GM19099 (cell line): Measurements from ENCODE around the gene ZDHHC20.

Experiments used
- POLR2A ChIP-seq: IDR thresholded peaks from 3 replicates; pipeline ENCODE4 v1.6.1; 2011; ENCODE audit warnings: low read depth; ENCODE audit not compliant: insufficient read length; ENCODE audit errors: extremely low read depth

The ZDHHC20 gene

GRCh38 chr13:21458813-21459701 lies at the start of gene ZDHHC20:
ZDHHC20 (minus strand) TSS chr13:21459303; CDS start chr13:21459171, 132 bp downstream.
- peak; percentile 76 for TF ChIP-seq POLR2A

GRCh38 chr13:21504379-21504778 lies 45.3 kb upstream of the ZDHHC20 start:
- TF ChIP-seq POLR2A = no peak

DNA sequence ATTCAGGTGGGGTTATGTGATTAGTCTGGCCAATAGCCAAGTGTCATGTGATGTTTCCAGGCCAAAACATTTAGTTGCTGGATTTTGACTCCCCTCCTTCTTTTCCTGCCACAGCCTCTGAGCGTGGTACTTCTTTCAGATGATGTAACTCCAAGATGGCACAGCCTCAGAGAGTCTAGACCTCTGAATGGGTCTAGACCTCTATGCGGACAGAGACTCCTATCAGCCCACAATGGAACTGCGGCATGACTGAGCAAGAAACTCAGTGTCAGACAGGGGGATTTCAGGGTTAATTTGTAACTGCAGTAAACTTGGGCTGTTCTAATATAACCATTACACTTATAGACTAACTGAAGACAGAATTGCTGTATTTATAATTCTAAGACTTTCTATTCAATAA lies 42.6 kb upstream of the ZDHHC20 start:
- no peak for TF ChIP-seq POLR2A

DNA sequence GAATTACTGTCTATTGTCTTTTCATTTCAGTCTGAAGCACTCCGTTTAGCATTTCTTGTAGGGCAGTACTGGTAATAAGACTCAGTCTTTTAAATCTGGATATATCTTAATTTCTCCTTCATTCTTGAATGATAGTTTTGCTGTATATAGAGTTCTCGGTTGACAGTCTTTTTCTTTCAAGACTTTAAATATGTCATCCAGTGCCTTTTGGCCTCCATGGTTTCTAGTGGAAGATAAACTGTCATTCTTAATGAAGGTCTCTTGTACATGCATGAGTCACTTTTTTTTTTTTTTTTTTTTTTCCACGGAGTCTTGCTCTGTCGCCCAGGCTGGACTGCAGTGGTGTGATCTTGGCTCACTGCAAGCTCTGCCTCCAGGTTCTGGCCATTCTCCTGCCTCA lies 27.2 kb upstream of the ZDHHC20 start:
- TF ChIP-seq POLR2A = no peak

GRCh38 chr13:21483748-21484147 lies 24.6 kb upstream of the ZDHHC20 start:
- no peak for TF ChIP-seq POLR2A

DNA sequence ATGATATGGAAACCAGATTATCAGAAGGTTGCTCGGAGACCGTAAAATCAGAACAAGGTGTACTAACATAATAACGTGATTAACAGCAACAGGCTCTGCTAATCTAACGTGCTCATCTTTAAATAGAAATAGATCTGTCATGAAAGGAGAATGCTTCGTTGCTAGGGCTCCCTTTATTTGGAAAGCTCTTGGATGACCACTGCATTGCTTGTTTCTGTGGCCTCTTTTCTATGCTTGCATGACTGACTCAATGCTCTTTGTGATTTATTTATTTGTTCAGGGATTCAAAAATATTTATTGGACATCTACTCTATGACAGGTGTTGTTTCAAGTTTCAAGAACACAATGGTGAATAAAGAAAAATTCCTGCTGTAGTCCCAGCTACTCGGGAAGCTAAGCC lies 22.3 kb upstream of the ZDHHC20 start:
- no peak for TF ChIP-seq POLR2A

DNA sequence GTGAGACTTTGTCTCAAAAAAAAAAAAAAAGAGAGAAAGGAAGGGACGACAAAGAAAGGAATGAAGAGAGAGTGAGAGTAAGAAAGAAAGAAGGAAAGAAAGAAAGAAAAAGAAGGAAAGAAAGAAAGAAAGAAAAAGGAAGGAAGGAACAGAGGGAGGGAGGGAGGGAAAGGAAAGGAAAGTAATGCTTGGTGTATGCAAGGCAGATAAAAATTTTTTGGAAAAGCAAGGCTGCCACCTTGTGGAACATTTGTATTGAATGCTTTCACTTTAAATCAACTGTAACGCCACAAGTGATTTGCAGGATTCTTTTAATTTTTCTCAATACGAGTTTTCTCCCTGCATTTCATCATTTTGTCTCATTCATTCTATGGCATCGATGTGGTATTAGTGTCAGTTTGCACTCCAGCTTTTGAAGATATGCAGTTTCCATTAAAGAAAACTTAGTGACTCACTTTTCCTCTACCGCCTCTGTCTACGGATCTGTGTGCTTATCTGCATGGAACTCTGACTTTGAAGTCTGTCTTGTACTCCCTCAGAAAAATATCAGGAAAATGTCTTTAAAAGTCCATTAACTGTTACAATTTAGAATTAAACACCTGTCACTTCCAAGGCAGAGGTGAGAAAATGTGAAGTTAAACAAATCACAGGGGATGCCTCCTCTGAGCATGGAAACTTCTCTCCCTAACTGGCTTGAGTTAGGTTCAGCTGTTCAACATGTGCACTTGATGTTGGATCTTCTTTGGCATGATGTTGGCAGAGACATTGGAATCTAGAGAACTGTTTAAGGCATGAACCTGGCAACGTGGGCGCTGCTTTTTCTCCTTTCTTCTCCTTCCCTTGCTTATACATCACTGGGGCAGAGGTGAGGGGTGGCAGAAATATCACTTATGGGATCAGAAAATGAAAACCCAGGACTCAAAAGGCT lies 20.0 kb upstream of the ZDHHC20 start:
- no peak for TF ChIP-seq POLR2A

- TF ChIP-seq POLR2A = no peak
These were observed 17.9 kb upstream of the ZDHHC20 start for GRCh38 chr13:21476893-21477472.

- TF ChIP-seq POLR2A = no peak
These were observed 16.0 kb upstream of the ZDHHC20 start for GRCh38 chr13:21475115-21475514.

- TF ChIP-seq POLR2A = no peak
These were observed 11.7 kb upstream of the ZDHHC20 start for GRCh38 chr13:21470785-21471184.

GRCh38 chr13:21466527-21466926 lies 7.4 kb upstream of the ZDHHC20 start:
- no peak for TF ChIP-seq POLR2A

DNA sequence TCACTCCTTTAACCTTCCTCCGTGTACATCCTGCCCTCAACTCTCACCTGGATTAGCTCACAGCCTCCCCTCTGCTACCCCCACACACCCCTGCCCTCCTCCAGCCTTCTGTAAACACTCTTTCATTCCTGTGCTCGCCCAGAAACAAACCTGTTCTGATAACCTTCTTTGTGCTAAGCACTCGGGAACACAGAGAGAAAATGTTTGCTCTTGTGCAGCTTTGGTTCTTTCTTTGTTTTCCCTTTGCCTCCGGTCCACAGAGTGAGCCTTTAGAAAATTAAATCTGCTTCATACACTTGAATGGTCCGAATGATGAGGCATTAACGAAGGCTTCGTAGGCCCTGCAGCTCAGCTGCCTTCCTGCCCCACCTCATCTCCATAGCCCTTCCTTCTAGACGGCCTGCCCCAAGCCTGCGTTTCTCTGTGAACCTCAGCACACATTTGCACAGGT lies 6.6 kb upstream of the ZDHHC20 start:
- no peak for TF ChIP-seq POLR2A

DNA sequence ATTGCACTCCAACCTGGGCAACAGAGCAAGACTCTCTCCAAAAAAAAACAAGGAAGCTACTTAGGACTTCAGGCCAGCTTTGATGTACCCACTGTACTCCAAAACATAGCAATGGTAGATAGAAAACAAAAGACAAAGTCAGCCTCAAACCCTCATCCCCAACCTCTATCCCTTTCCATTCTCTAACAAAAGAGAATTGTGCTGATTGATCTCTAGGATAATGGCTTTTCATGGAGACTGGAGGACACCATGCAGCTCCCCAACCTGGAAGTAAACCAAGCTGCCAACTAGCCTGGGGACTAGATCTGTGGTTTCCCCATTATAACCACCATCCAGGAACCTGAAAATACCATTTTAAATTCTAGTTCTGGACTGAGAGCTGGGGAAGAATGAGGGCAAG lies 4.3 kb upstream of the ZDHHC20 start:
- TF ChIP-seq POLR2A = no peak

- TF ChIP-seq POLR2A = no peak
These were observed 2.0 kb upstream of the ZDHHC20 start for GRCh38 chr13:21461131-21461530.

DNA sequence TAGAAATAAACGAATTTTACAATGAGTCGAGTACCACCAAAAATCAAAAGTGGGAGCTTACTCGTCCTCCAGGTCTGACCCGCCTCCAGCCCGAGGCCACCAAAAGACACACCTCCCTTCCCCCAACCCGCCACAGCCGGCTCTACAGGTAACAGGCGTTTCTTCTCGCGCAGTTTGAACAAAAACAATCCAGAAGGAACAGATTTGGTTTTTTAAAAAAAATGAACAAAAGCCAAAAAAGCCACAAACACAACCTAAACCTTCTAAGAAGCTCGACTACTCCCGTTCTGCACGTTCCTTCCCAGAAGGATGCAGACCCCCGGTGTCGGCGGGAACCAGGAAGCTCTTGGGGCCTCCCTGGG lies 671 bp downstream of the ZDHHC20 start:
- TF ChIP-seq POLR2A = no peak
